GM18498 (cell line): ENCODE results near the gene ICAM1.

Experiments
- ATAC-seq: cut with Tn5 transposase; IDR thresholded peaks from one replicate; pipeline ENCODE4 v1.9.1; 2021; ENCODE audit warnings: mild to moderate bottlenecking, moderate library complexity; ENCODE audit not compliant: unreplicated experiment

The ICAM1 gene

GRCh38 chr19:10320602-10321416 lies 49.9 kb downstream of the ICAM1 start:
- no peak for ATAC-seq

- no peak for ATAC-seq
Observed at GRCh38 chr19:10321417-10321797, 50.5 kb downstream of the ICAM1 start.

GRCh38 chr19:10321874-10322835 lies 51.2 kb downstream of the ICAM1 start:
- ATAC-seq, result no peak

- no peak for ATAC-seq
Observed at GRCh38 chr19:10325732-10326131, 54.8 kb downstream of the ICAM1 start.

GRCh38 chr19:10327793-10328192 lies 56.9 kb downstream of the ICAM1 start:
- no peak for ATAC-seq

GRCh38 chr19:10328558-10329429 lies 57.9 kb downstream of the ICAM1 start:
- ATAC-seq, result no peak

GRCh38 chr19:10329555-10329954 lies 58.6 kb downstream of the ICAM1 start:
- ATAC-seq, result no peak

- ATAC-seq, result no peak
Observed at GRCh38 chr19:10332158-10332964, 61.4 kb downstream of the ICAM1 start.

- peak; percentile 92 for ATAC-seq
Observed at GRCh38 chr19:10332965-10333757, 62.2 kb downstream of the ICAM1 start, which contains the start of gene RAVER1. RAVER1 (minus strand) TSS chr19:10333529; CDS start chr19:10333507, 22 bp downstream.

GRCh38 chr19:10333758-10334587 lies 63.1 kb downstream of the ICAM1 start:
- ATAC-seq, result no peak

- no peak for ATAC-seq
Observed at GRCh38 chr19:10334588-10335351, 63.9 kb downstream of the ICAM1 start.

- no peak for ATAC-seq
Observed at GRCh38 chr19:10335352-10335985, 64.5 kb downstream of the ICAM1 start.
